ENCODE measurements around the gene PRPF40B. TPM values are rescaled to one million over a fixed set of nuclear protein-coding genes. Genes with fewer than 3 reads are reported as not detected.

PRPF40B gene
- total and polyA plus RNA-seq, 4 donors, result 11.3 to 69.0 (median 34.6) TPM

GRCh38 chr12:49642370-49642802 is 19.0 kb downstream of the PRPF40B start:
- H3K27ac ChIP-seq (ENCODE audit: low read depth in 1 of 2, low read length in 2 of 2), result no peak overlapping the region
- H3K4me1 ChIP-seq (ENCODE audit: control insufficient read depth in 1 of 2, insufficient read depth in 2 of 2, low read length in 2 of 2), result no peaks in the 10 kb centered on the region
- intact Hi-C loops (cut with DNase I), result no loop called here
- peaks cover 0 to 8% of the 10 kb centered on the region in 2 donors for H3K36me3 ChIP-seq (ENCODE audit: control insufficient read depth in 1 of 2, insufficient read depth in 2 of 2, low read length in 1 of 2)
- DNase-seq (peak in 1 of 2 donors; percentile 59), ATAC-seq (ENCODE audit: low FRiP score) (no peak)
- WGBS, 2 donors, result 85 to 86% methylated on average over 11 of the region's 11 CpGs
- H3K9me3 ChIP-seq (ENCODE audit: control insufficient read depth, low read length), result no peaks in the 10 kb centered on the region
- H3K4me3 ChIP-seq (ENCODE audit: low read length in 2 of 2), result no peak overlapping the region
- H3K27me3 ChIP-seq (ENCODE audit: control insufficient read depth in 1 of 2, insufficient read depth in 2 of 2, low read length in 1 of 2), result no peaks in the 10 kb centered on the region

GRCh38 chr12:49643135-49643534 is 19.8 kb downstream of the PRPF40B start:
- H3K27me3 ChIP-seq (ENCODE audit: control insufficient read depth in 1 of 2, insufficient read depth in 2 of 2, low read length in 1 of 2), result no peaks in the 10 kb centered on the region
- DNase-seq (peak in 1 of 2 donors; percentile 40), ATAC-seq (ENCODE audit: low FRiP score) (no peak)
- H3K4me1 ChIP-seq (ENCODE audit: control insufficient read depth in 1 of 2, insufficient read depth in 2 of 2, low read length in 2 of 2), result no peaks in the 10 kb centered on the region
- H3K9me3 ChIP-seq (ENCODE audit: control insufficient read depth, low read length), result no peaks in the 10 kb centered on the region
- intact Hi-C loops (cut with DNase I), result no loop called here
- no peak overlapping the region for H3K27ac ChIP-seq (ENCODE audit: low read depth in 1 of 2, low read length in 2 of 2)
- H3K36me3 ChIP-seq (ENCODE audit: control insufficient read depth in 1 of 2, insufficient read depth in 2 of 2, low read length in 1 of 2), result peaks cover 0 to 8% of the 10 kb centered on the region in 2 donors
- 85 to 90% methylated on average over 7 of the region's 7 CpGs for WGBS, 2 donors
- H3K4me3 ChIP-seq (ENCODE audit: low read length in 2 of 2), result no peak overlapping the region

- DNase-seq (peak in 1 of 2 donors; percentile 59), ATAC-seq (ENCODE audit: low FRiP score) (no peak)
- intact Hi-C loops (cut with DNase I), result loop anchor here (1.0 kb wide), 1 partner anchor 63 kb away; the partner anchor contains the start of gene FMNL3 (in 2 of the 2)
- Histone ChIP-seq H3K27me3 (ENCODE audit: control insufficient read depth in 1 of 2, insufficient read depth in 2 of 2, low read length in 1 of 2) (no peaks in the 10 kb centered on the region), H3K9me3 (ENCODE audit: control insufficient read depth, low read length) (no peaks in the 10 kb centered on the region), H3K27ac (ENCODE audit: low read depth in 1 of 2, low read length in 2 of 2) (no peak overlapping the region), H3K4me3 (ENCODE audit: low read length in 2 of 2) (no peak overlapping the region), H3K36me3 (ENCODE audit: control insufficient read depth in 1 of 2, insufficient read depth in 2 of 2, low read length in 1 of 2) (peaks cover 0 to 8% of the 10 kb centered on the region in 2 donors), H3K4me1 (ENCODE audit: control insufficient read depth in 1 of 2, insufficient read depth in 2 of 2, low read length in 2 of 2) (no peaks in the 10 kb centered on the region)
- 74 to 76% methylated on average over 10 of the region's 10 CpGs for WGBS, 2 donors
These were observed 20.7 kb downstream of the PRPF40B start for GRCh38 chr12:49643961-49644619.

GRCh38 chr12:49644620-49644994 is 21.2 kb downstream of the PRPF40B start:
- peaks cover 0 to 8% of the 10 kb centered on the region in 2 donors for H3K36me3 ChIP-seq (ENCODE audit: control insufficient read depth in 1 of 2, insufficient read depth in 2 of 2, low read length in 1 of 2)
- no peaks in the 10 kb centered on the region for H3K9me3 ChIP-seq (ENCODE audit: control insufficient read depth, low read length)
- 11 to 13% methylated on average over 2 of the region's 2 CpGs for WGBS, 2 donors
- H3K27ac ChIP-seq (ENCODE audit: low read depth in 1 of 2, low read length in 2 of 2), result no peak overlapping the region
- H3K27me3 ChIP-seq (ENCODE audit: control insufficient read depth in 1 of 2, insufficient read depth in 2 of 2, low read length in 1 of 2), result no peaks in the 10 kb centered on the region
- DNase-seq (peak; percentile 88 to 90), ATAC-seq (ENCODE audit: low FRiP score) (peak; percentile 84)
- no peaks in the 10 kb centered on the region for H3K4me1 ChIP-seq (ENCODE audit: control insufficient read depth in 1 of 2, insufficient read depth in 2 of 2, low read length in 2 of 2)
- no peak overlapping the region for H3K4me3 ChIP-seq (ENCODE audit: low read length in 2 of 2)
- intact Hi-C loops (cut with DNase I), result loop anchor here (1.0 kb wide), 1 partner anchor 63 kb away; the partner anchor contains the start of gene FMNL3 (in 2 of the 2)

- ATAC-seq (ENCODE audit: low FRiP score), result no peak
- intact Hi-C loops (cut with DNase I), result no loop called here
These were observed 22.0 kb downstream of the PRPF40B start for GRCh38 chr12:49645146-49646039.

GRCh38 chr12:49646331-49646830 is 23.0 kb downstream of the PRPF40B start:
- intact Hi-C loops (cut with DNase I), result no loop called here

More at GRCh38 chr12:49645146-49646039, 22.0 kb downstream of the PRPF40B start:
- Histone ChIP-seq H3K27me3 (ENCODE audit: control insufficient read depth in 1 of 2, insufficient read depth in 2 of 2, low read length in 1 of 2) (no peaks in the 10 kb centered on the region), H3K4me3 (ENCODE audit: low read length in 2 of 2) (no peak overlapping the region), H3K9me3 (ENCODE audit: control insufficient read depth, low read length) (no peaks in the 10 kb centered on the region), H3K4me1 (ENCODE audit: control insufficient read depth in 1 of 2, insufficient read depth in 2 of 2, low read length in 2 of 2) (no peaks in the 10 kb centered on the region), H3K27ac (ENCODE audit: low read depth in 1 of 2, low read length in 2 of 2) (no peak overlapping the region), H3K36me3 (ENCODE audit: control insufficient read depth in 1 of 2, insufficient read depth in 2 of 2, low read length in 1 of 2) (peaks cover 0 to 8% of the 10 kb centered on the region in 2 donors)
- WGBS, 2 donors, result 86 to 90% methylated on average over 6 of the region's 6 CpGs
- DNase-seq, result peak in 1 of 2 donors; percentile 46

GRCh38 chr12:49646871-49647654 is 23.7 kb downstream of the PRPF40B start:
- H3K36me3 ChIP-seq (ENCODE audit: control insufficient read depth in 1 of 2, insufficient read depth in 2 of 2, low read length in 1 of 2), result peaks cover 0 to 6% of the 10 kb centered on the region in 2 donors

More at GRCh38 chr12:49646331-49646830, 23.0 kb downstream of the PRPF40B start:
- Histone ChIP-seq H3K4me1 (ENCODE audit: control insufficient read depth in 1 of 2, insufficient read depth in 2 of 2, low read length in 2 of 2) (no peaks in the 10 kb centered on the region), H3K4me3 (ENCODE audit: low read length in 2 of 2) (no peak overlapping the region), H3K9me3 (ENCODE audit: control insufficient read depth, low read length) (no peaks in the 10 kb centered on the region), H3K27me3 (ENCODE audit: control insufficient read depth in 1 of 2, insufficient read depth in 2 of 2, low read length in 1 of 2) (no peaks in the 10 kb centered on the region), H3K36me3 (ENCODE audit: control insufficient read depth in 1 of 2, insufficient read depth in 2 of 2, low read length in 1 of 2) (peaks cover 0 to 8% of the 10 kb centered on the region in 2 donors), H3K27ac (ENCODE audit: low read depth in 1 of 2, low read length in 2 of 2) (no peak overlapping the region)
- no peak for DNase-seq
- 94% methylated on average over 7 of the region's 7 CpGs for WGBS, 2 donors
- no peak for ATAC-seq (ENCODE audit: low FRiP score)

More at GRCh38 chr12:49646871-49647654, 23.7 kb downstream of the PRPF40B start:
- H3K4me3 ChIP-seq (ENCODE audit: low read length in 2 of 2), result no peak overlapping the region
- no peaks in the 10 kb centered on the region for H3K4me1 ChIP-seq (ENCODE audit: control insufficient read depth in 1 of 2, insufficient read depth in 2 of 2, low read length in 2 of 2)
- H3K27me3 ChIP-seq (ENCODE audit: control insufficient read depth in 1 of 2, insufficient read depth in 2 of 2, low read length in 1 of 2), result no peaks in the 10 kb centered on the region
- 70 to 74% methylated on average over 12 of the region's 12 CpGs for WGBS, 2 donors
- intact Hi-C loops (cut with DNase I), result no loop called here
- DNase-seq, result no peak
- no peaks in the 10 kb centered on the region for H3K9me3 ChIP-seq (ENCODE audit: control insufficient read depth, low read length)
- no peak overlapping the region for H3K27ac ChIP-seq (ENCODE audit: low read depth in 1 of 2, low read length in 2 of 2)
- ATAC-seq (ENCODE audit: low FRiP score), result no peak

Data from aorta (tissue), 5 donors.